Thoracic aorta (tissue), 2 donors: ENCODE data around the gene FAM228B. TPM values are rescaled to one million over a fixed set of nuclear protein-coding genes. Genes with fewer than 3 reads are reported as not detected.
"Not testable (repeated sequence)": the region's sequence is repeated elsewhere in the genome, so short reads cannot be mapped to it uniquely, and the experiment has no call there.

Experiments used
- ATAC-seq: fragments of 150-250 bp; one replicate; pipeline ENCODE4 v1.8.0; 2017; ENCODE audit warnings: low read depth; ENCODE audit not compliant: insufficient number of reproducible peaks, low FRiP score
- DNase-seq: peaks from one replicate; pipeline ENCODE4 v3.0.0-alpha.2; 2020; ENCODE audit warnings: low spot score
- H3K27ac ChIP-seq, 2 donors: fragments of 200-600 bp; sonication (generic); 1 replicate in 1 of 2; 2 replicates in 1 of 2; pipeline ENCODE4 v1.5.1; 2016; ENCODE audit warnings: mild to moderate bottlenecking in 2 of 2, moderate library complexity in 2 of 2
- H3K27me3 ChIP-seq: fragments of 200-600 bp; sonication (generic); replicated peaks from 2 replicates; pipeline ENCODE4 v1.6.0; 2016; ENCODE audit warnings: mild to moderate bottlenecking; ENCODE audit not compliant: insufficient read depth
- H3K36me3 ChIP-seq: fragments of 200-600 bp; sonication (generic); one replicate; pipeline ENCODE4 v1.5.1; 2016
- H3K4me1 ChIP-seq, 2 donors: fragments of 200-600 bp; sonication (generic); 1 replicate in 1 of 2; 2 replicates in 1 of 2; pipeline versions ENCODE4 v1.5.1 to v1.6.0; 2016; ENCODE audit warnings: low read depth in 2 of 2, mild to moderate bottlenecking in 1 of 2; ENCODE audit not compliant: control insufficient read depth in 1 of 2
- H3K4me3 ChIP-seq: fragments of 200-600 bp; sonication (generic); 2 replicates; pipeline ENCODE4 v1.5.1; 2016; ENCODE audit warnings: mild to moderate bottlenecking
- H3K9me3 ChIP-seq: fragments of 200-600 bp; sonication (generic); 2 replicates; pipeline ENCODE4 v1.5.1; 2016
- CTCF ChIP-seq: fragments of 200-600 bp; sonication (generic); IDR thresholded peaks from one replicate; pipeline ENCODE4 v1.5.1; 2019; ENCODE audit warnings: antibody characterized with exemption
- total RNA-seq, 2 donors: library from RNA; depleted of rRNA; stranded (reverse); fragments of >200 nt; gene quantifications; one replicate each; pipeline versions ENCODE4 v1.1.0 to v1.2.3, GENCODE V29; 2016

The FAM228B gene
- total RNA-seq, 2 donors from 2014 or later, result 23.6 to 114 TPM

DNA sequence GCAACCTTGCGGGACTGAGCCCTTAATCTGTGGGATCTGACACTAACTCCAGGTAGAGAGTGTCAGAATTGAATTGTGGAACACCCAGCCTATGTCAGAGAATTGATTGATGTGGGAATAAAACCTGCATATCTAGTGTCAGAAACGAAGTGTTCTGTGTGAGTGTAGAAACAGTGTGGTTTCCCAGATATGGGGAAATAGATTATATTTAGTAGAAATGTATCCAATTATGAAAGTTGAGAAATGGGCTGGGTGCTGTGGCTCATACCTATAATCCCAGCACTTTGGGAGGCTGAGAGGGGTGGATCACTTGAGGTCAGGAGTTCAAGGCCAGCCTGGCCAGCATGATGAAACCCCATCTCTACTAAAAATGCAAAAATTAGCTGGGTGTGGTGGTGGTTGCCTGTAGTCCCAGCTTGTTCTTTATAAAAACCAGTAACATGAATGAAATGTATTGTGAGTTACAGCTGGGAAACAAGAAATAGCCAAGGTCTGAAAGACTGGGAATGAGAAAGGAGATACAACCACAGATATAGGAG lies 34.4 kb upstream of the FAM228B start:
- TF ChIP-seq CTCF, result no peak
- Histone ChIP-seq H3K9me3 (no peaks in the 10 kb centered on the region), H3K36me3 (no peaks in the 10 kb centered on the region), H3K4me1 (peaks cover under 1 to 10% of the 10 kb centered on the region in 2 donors), H3K27ac (no peak overlapping the region), H3K4me3 (no peak overlapping the region), H3K27me3 (no peaks in the 10 kb centered on the region)
- DNase-seq (no peak), ATAC-seq (no peak)

- H3K4me1 ChIP-seq, H3K4me3 ChIP-seq, H3K9me3 ChIP-seq, ATAC-seq, H3K27ac ChIP-seq, H3K27me3 ChIP-seq, DNase-seq: not testable (repeated sequence)
- peaks cover 21% of the 10 kb centered on the region for H3K36me3 ChIP-seq
Measured at GRCh38 chr2:24093270-24093669, 30.0 kb upstream of the FAM228B start.

- ATAC-seq, H3K9me3 ChIP-seq, DNase-seq, H3K4me3 ChIP-seq, H3K4me1 ChIP-seq, H3K27ac ChIP-seq, H3K27me3 ChIP-seq: not testable (repeated sequence)
- H3K36me3 ChIP-seq, result peaks cover 21% of the 10 kb centered on the region
Measured at GRCh38 chr2:24095171-24095677, 28.0 kb upstream of the FAM228B start.

GRCh38 chr2:24100732-24101131 lies 22.5 kb upstream of the FAM228B start:
- not testable (repeated sequence) for DNase-seq, H3K4me3 ChIP-seq, H3K9me3 ChIP-seq, H3K27ac ChIP-seq, ATAC-seq, H3K27me3 ChIP-seq, H3K4me1 ChIP-seq
- H3K36me3 ChIP-seq, result peaks cover 14% of the 10 kb centered on the region

DNA sequence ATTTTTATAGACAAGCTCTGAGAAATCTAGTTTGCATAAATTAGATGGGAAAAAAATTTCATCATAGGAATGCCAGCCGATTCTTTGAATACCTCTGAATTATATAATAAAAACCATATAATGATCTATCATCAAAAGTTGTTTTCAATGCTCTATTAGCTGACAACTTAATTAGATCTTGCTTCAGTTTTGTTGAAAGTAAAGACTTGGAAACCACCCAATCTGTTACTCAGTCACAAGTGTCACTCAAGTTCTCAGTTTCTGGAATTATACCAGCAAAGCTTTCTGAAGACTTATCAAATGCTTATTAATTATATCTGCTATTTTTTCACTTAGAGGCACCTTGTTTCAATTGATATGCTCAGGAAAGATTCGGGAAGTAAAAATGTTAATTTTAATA lies 21.3 kb upstream of the FAM228B start:
- Histone ChIP-seq H3K4me3 (no peak overlapping the region), H3K36me3 (peaks cover 6% of the 10 kb centered on the region), H3K27ac (no peak overlapping the region), H3K4me1 (no peaks in the 10 kb centered on the region), H3K27me3 (no peaks in the 10 kb centered on the region), H3K9me3 (no peaks in the 10 kb centered on the region)
- DNase-seq (no peak), ATAC-seq (no peak)
- TF ChIP-seq CTCF, result no peak

DNA sequence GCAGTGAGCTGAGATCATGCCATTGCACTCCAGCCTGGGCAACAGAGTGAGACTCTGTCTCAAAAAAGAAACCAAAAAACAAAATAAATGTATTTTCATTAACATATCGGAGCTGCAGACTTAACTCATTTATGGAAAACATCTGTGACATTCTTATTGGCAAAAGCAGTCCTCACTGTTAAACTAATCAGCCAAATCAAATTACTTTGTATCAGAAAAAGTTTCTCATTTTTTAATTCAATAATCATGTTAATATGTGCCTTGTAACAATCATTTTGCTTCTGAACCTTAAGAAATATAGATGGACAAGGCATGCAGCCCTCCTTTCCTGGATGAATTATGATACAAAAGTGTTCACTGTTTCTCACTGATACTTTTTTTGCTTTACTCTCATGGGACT lies 20.6 kb upstream of the FAM228B start:
- Histone ChIP-seq H3K36me3 (peaks cover 6% of the 10 kb centered on the region), H3K4me1 (no peaks in the 10 kb centered on the region), H3K9me3 (no peaks in the 10 kb centered on the region), H3K27me3 (no peaks in the 10 kb centered on the region), H3K4me3 (no peak overlapping the region), H3K27ac (no peak overlapping the region)
- no peak for TF ChIP-seq CTCF
- ATAC-seq (no peak), DNase-seq (no peak)
